GM21786 (cell line): ENCODE results near the gene NDUFA6.
"Not testable (repeated sequence)": the region's sequence is repeated elsewhere in the genome, so short reads cannot be mapped to it uniquely, and the experiment has no call there.

Source experiments
- ATAC-seq: cut with Tn5 transposase; IDR thresholded peaks from one replicate; pipeline ENCODE4 v1.9.1; 2021; ENCODE audit not compliant: unreplicated experiment

Gene NDUFA6

GRCh38 chr22:42090596-42091454 lies at the start of gene NDUFA6:
TSS of gene NDUFA6 (minus strand) at chr22:42090772. CDS start at chr22:42090744, 28 bp downstream.
- ATAC-seq, result peak; percentile 95

GRCh38 chr22:42140153-42140552 lies 49.6 kb upstream of the NDUFA6 start:
- not testable (repeated sequence) for ATAC-seq

DNA sequence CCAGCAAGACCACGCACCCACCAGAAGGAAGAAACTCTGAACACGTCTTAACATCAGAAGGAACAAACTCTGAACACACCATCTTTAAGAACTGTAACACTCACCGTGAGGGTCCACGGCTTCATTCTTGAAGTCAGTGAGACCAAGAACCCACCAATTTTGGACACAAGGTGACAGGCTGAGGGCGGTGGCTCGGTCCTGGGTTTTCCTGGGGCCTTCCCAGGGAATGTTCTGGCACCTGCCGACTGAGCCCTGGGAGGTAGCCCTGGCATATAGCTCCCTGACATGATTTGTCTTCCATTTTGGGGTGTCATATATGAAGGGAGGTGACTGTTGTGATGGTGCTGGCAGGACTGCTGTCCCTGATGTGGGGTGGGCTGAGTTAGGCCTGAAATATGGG lies 48.9 kb upstream of the NDUFA6 start:
- not testable (repeated sequence) for ATAC-seq

- no peak for ATAC-seq
Observed at GRCh38 chr22:42138972-42139371, 48.4 kb upstream of the NDUFA6 start.

DNA sequence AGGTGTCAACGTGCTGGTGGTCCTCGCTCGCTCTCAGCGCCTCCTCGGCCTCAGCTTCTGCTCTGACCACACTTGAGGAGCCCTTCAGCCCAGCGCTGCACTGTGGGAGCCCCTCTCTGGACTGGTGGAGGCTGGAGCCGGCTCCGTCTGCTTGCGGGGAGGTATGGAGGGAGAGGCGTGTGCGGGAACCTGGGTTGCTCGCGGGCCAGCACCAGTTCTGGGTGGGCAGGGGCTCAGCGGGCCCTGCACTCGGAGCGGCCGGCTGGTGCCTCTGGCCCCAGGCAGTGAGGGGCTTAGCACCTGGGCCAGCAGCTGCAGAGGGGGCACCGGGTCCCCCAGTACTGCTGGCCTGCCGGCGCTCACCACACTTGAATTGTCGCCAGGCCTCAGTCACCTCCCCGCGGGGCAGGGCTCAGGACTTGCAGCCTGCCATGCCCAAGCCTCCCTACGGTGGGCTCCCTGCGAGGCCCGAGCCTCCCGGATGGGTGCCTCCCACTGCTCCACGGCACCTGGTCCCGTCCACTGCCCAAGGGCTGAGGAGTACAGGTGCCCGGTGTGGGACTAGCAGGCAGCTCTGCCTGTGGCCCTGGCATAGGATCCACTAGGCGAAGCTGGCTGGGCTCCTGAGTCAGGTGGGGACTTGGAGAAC lies 47.7 kb upstream of the NDUFA6 start:
- ATAC-seq, result no peak

GRCh38 chr22:42135688-42136087 lies 45.1 kb upstream of the NDUFA6 start:
- ATAC-seq, result not testable (repeated sequence)

DNA sequence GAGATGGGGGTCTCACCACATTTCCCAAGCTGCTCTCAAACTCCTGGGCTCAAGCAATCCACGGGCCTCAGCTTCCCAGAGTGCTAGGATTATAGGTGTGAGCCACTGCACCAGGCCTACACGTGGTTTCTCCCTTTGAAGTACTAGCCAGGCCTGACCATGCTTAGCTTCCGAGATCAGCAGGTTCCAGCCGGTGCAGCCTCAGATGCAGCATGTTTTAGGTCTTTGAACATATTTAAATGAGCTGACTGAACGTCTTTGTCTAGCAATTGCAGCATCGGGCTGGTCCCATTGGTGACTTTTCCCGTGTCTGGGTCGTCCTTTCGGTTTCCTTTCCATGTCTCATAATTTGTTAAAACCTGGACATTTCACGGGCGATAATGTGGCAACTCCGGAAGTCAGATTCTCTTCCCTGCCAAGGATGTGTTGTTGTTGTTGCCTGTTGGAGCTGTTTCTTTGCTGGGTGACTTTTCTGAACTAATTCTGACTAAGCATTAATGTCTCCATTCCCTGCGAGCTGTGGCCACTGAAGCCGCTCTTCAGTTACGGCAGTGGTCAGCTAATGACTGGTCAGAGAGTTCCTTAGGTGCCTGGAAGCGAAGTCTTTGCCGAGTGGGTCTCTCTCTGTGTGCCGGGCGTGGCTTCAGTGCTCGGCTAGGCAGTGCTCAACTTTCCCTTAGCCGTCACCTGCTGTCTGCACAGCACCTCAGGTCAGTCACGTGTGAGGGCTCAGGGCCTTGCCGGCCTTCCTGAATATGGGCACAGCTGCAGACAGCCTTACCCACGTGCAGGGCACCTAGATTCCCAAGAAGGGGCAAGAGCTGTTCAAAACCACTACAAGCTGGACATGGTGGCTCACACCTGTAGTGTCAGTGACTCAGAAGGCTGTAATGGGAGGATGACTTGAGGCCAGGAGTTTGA lies 43.8 kb upstream of the NDUFA6 start:
- ATAC-seq, result no peak

DNA sequence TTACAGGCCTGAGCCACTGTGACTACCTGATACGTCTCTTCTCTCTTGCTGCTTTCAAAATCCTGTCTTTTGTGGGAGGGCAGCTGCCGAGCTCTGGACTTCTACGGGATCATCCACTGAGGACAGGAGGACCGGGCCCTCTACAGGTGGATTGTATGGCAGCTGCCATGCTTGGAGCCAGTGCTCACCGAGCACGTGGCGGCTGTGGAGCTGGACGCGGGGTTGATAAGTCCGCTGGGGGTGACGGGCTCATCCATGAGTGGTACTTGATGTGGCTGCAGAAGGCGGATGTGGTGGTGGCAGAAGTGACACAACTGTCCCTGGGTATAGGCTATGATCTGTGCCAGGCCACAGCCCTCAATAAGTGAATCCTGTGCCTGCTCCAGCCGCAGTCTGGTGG lies 41.9 kb upstream of the NDUFA6 start:
- ATAC-seq, result no peak

GRCh38 chr22:42131562-42131961 lies 41.0 kb upstream of the NDUFA6 start:
- no peak for ATAC-seq

GRCh38 chr22:42130639-42131431 lies 40.3 kb upstream of the NDUFA6 start, which contains the start of gene CYP2D6:
TSS of gene CYP2D6 (minus strand) at chr22:42130810. CDS start at chr22:42130791, 19 bp downstream.
- not testable (repeated sequence) for ATAC-seq

DNA sequence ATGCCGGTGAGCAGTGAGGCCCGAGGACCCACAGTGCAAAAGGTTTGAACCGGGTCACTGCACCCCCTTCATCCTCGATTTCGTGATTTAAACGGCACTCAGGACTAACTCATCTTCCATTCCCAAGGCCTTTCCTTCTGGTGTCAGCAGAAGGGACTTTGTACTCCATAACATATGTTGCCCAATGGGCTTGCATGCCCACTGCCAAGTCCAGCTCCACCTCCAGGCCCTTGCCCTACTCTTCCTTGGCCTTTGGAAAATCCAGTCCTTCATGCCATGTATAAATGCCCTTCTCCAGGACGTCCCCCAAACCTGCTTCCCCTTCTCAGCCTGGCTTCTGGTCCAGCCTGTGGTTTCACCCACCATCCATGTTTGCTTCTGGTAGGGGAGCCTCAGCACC lies 39.6 kb upstream of the NDUFA6 start:
- ATAC-seq, result not testable (repeated sequence)

GRCh38 chr22:42128776-42129694 lies 38.5 kb upstream of the NDUFA6 start:
- not testable (repeated sequence) for ATAC-seq

DNA sequence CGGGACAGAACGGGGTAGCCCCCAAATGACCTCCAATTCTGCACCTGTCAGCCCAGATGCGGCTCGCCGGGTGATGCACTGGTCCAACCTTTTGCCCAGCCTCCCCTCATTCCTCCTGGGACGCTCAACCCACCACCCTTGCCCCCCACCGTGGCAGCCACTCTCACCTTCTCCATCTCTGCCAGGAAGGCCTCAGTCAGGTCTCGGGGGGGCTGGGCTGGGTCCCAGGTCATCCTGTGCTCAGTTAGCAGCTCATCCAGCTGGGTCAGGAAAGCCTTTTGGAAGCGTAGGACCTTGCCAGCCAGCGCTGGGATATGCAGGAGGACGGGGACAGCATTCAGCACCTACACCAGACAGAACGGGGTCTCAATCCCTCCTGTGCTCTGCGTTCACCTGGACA lies 37.4 kb upstream of the NDUFA6 start:
- ATAC-seq, result not testable (repeated sequence)

GRCh38 chr22:42127606-42128005 lies 37.0 kb upstream of the NDUFA6 start:
- ATAC-seq, result no peak

DNA sequence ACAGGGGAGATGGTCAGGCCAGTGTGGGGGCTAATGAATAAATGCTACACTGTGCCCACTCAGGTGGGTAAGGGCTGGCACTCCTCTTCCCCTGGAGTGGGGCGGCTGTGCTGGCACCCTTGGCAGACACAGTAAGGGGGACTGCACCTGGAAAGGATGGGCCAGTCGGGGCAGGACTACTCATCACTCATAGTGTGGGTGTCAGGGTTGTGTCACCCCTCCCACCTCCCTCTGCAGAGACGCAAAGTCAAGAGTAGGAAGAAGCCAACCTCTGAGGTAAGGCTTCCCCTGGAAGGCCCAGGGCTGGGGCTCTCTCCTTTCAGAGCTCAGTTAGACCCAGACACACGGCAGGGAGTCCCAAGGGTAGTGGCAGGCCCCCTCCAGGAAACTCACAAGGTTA lies 33.0 kb upstream of the NDUFA6 start:
- not testable (repeated sequence) for ATAC-seq

- ATAC-seq, result not testable (repeated sequence)
Observed at GRCh38 chr22:42120231-42121021, 29.9 kb upstream of the NDUFA6 start.

DNA sequence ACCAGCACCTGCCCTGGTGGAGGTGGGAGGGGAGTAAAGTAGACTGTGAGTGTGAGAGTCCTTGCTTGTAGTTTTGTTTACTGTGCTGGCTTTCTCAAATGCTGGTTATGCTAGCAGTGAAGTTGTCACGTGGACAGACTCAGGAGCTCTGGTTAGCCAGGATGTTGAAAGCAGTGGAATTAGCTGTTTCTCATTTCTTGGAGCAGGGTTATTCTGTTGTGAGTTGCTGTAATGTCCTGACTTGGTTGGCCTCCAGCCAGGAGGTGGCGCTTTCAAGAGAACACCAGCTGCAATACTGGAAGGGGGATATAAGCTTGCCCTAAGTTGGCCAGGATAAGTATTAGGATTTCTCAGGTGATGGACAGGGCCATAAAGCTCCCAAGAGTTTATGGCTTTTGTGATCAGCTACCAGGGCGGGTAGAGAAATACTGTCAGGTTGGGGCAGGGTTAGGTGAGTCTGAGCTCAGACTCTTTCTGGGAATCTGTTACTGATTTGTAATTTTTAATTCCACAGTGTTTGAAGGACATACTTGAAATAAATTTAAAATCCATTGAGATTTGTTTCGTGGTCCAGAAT lies 26.4 kb upstream of the NDUFA6 start:
- no peak for ATAC-seq

- not testable (repeated sequence) for ATAC-seq
Observed at GRCh38 chr22:42115420-42115830, 24.9 kb upstream of the NDUFA6 start.
